ENCODE results near the gene LPCAT2.

The LPCAT2 gene

DNA sequence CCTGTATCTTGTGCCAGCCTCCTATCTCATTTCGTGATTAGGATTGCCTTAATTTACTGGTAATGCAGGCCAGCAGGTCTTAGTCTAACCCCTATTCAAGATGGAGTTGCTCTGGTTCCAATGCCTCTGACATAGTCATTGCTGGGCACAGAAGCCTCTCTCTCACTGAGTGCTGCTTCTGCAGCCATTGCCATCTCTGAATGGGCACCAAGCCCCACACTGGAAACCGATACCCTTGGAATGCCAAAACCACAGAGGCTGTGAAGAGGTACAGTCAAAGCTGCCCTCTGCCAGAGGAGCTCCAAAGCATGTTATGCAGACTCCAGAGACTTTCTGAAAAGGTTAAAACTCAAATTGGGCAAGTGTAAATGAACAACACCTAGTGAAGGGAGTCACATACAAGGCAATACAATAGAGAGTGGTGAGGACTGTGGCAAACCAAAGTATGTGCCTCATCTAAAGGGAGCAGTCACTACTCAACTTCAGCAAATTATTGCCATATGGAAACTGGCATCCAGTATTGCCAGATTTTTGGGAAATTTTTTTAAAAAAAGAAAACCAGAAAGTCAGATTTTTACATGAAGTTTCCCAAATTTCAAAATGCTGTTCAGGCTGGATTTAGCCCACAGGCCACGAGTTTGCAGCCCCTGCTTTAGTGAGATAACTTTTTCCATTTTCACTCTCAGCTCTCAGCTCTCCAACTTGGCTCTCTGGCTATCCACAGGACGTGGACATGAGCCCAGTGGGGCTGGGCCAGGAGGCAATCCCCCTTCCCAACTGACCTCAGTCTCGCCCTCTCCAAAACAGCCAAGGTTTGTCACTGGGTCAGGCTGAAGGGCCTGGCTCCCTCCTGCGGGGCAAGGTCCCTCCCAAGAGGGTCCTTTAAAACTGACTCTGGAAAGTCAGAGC is 32.0 kb upstream of the LPCAT2 start:
- DNase-seq (ENCODE audit: low spot score in 2 of 2), result no peak
- no peak for ATAC-seq
- H3K4me3 Mint-ChIP-seq, result no peak overlapping the region
- no peaks in the 10 kb centered on the region for H3K4me1 Mint-ChIP-seq
- H3K36me3 Mint-ChIP-seq, result no peaks in the 10 kb centered on the region
- H3K27ac Mint-ChIP-seq, result no peak overlapping the region
- H3K9me3 Mint-ChIP-seq, result no peaks in the 10 kb centered on the region

DNA sequence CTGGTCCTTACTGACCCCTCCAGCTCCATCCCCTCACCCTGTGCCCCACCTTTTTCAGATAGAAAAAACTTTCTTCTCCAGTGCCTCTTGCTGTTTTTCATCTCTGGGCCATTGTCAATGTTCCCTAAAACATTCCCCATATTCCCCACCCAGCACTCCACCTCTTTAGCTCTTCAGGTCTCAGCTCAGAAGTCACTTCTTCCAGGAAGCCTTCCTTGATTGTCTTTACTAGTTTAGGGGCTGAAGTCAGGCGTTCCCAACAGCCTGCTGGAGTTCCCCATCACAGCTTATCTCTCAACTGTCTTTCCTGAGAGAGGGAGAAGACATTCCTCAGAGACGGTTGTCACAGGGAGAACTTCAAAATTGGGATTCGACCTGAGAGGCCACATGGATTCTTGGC is 31.1 kb upstream of the LPCAT2 start:
- H3K9me3 Mint-ChIP-seq, result no peaks in the 10 kb centered on the region
- H3K4me1 Mint-ChIP-seq, result no peaks in the 10 kb centered on the region
- H3K4me3 Mint-ChIP-seq, result no peak overlapping the region
- ATAC-seq (no peak), DNase-seq (ENCODE audit: low spot score in 2 of 2) (no peak)
- H3K27ac Mint-ChIP-seq, result no peak overlapping the region
- H3K36me3 Mint-ChIP-seq, result no peaks in the 10 kb centered on the region

DNA sequence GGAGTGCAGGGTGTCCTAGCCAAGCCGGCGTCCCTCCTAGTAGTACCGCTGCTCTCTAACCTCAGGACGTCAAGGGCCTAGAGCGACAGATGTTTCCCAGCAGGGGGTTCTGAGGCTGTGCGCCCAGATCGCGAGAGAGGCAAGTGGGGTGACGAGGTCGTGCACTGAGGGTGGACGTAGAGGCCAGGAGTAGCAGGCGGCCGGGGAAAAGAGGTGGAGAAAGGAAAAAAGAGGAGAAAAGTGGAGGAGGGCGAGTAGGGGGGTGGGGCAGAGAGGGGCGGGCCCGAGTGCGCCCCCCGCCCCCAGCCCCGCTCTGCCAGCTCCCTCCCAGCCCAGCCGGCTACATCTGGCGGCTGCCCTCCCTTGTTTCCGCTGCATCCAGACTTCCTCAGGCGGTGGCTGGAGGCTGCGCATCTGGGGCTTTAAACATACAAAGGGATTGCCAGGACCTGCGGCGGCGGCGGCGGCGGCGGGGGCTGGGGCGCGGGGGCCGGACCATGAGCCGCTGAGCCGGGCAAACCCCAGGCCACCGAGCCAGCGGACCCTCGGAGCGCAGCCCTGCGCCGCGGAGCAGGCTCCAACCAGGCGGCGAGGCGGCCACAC is 29.9 kb upstream of the LPCAT2 start, which contains the start of gene MMP2:
Gene MMP2, plus strand, starts transcription at position 372 of the 603 bp plus-strand sequence. CDS start 282 bp downstream, outside the sequence.
- H3K36me3 Mint-ChIP-seq, result no peaks in the 10 kb centered on the region
- no peak for ATAC-seq
- no peaks in the 10 kb centered on the region for H3K4me1 Mint-ChIP-seq
- no peak for DNase-seq (ENCODE audit: low spot score in 2 of 2)
- no peak within 1 kb of the TSS for H3K27ac Mint-ChIP-seq
- H3K4me3 Mint-ChIP-seq, result no peak within 1 kb of the TSS
- H3K9me3 Mint-ChIP-seq, result no peaks in the 10 kb centered on the region

DNA sequence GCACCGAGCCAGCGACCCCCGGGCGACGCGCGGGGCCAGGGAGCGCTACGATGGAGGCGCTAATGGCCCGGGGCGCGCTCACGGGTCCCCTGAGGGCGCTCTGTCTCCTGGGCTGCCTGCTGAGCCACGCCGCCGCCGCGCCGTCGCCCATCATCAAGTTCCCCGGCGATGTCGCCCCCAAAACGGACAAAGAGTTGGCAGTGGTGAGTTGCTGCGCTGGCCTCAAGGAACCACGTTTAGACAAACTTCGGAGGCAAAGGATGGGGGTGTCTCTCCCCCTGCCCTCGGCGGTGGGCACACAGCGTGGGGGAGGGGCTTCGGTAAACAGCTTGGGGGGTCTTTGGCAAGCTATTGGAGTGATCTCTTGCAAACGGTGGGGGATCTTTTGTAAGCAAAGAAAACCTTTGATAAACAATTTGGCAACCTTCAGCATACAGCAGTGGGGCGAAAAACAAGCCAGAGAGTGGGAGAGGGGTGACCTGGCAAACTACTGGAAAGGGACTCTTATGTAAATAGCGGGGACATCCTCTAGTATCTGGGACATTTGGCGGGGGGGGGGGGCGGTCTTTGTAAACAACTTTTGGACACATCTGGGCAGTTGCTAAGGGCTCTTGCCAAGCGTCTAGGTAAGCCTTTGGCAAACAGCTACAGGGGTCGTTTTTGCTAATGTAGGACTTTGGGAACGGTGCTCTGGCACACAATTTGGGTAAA is 29.3 kb upstream of the LPCAT2 start:
- Mint-ChIP-seq H3K4me3 (no peak overlapping the region), H3K4me1 (no peaks in the 10 kb centered on the region), H3K27ac (no peak overlapping the region), H3K9me3 (no peaks in the 10 kb centered on the region), H3K36me3 (no peaks in the 10 kb centered on the region)
- no peak for ATAC-seq
- DNase-seq (ENCODE audit: low spot score in 2 of 2), result no peak

DNA sequence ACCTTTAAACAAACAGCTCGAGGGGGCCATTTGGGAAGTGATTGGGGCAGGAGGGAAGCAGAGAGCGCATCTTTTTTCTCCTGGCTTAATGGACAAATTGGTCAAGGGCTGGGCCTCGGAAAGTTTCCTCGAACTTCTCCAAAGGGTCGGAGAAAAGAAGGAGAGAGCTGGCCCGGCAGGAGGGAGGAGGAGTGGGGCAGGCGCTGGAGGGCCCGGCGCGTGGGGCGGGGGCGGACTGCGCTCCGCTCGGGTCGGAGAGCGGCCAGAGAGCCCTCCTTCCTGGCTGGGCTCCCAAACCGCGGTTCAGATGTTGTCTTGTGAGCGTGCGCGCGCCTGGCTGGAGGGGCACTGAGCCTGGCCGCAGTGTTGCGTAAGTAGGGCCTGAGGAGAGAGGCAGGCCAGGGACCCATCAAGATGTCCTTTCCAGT is 28.6 kb upstream of the LPCAT2 start:
- H3K4me3 Mint-ChIP-seq, result no peak overlapping the region
- no peaks in the 10 kb centered on the region for H3K36me3 Mint-ChIP-seq
- no peaks in the 10 kb centered on the region for H3K4me1 Mint-ChIP-seq
- no peak for ATAC-seq
- no peak overlapping the region for H3K27ac Mint-ChIP-seq
- DNase-seq (ENCODE audit: low spot score in 2 of 2), result no peak
- H3K9me3 Mint-ChIP-seq, result no peaks in the 10 kb centered on the region

DNA sequence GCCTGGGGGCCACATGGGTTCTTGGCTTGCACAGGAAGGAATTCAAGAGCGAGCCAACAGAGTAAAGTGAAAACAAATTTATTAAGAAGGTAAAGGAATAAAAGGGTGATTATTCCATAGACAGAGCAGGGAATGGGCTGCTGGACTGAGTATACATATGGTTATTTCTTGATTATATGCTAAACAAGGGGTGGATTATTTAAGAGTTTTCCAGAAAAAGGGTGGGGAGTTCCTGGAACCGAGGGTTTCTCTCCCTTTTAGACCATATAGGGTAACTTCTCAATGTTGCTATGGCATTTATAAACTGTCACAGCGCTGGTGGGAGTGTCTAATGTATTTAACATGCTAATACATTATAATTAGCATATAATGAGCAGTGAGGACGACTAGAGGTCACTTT is 27.8 kb upstream of the LPCAT2 start:
- ATAC-seq (no peak), DNase-seq (ENCODE audit: low spot score in 2 of 2) (no peak)
- H3K4me1 Mint-ChIP-seq, result no peaks in the 10 kb centered on the region
- H3K27ac Mint-ChIP-seq, result no peak overlapping the region
- H3K4me3 Mint-ChIP-seq, result no peak overlapping the region
- no peaks in the 10 kb centered on the region for H3K9me3 Mint-ChIP-seq
- no peaks in the 10 kb centered on the region for H3K36me3 Mint-ChIP-seq

DNA sequence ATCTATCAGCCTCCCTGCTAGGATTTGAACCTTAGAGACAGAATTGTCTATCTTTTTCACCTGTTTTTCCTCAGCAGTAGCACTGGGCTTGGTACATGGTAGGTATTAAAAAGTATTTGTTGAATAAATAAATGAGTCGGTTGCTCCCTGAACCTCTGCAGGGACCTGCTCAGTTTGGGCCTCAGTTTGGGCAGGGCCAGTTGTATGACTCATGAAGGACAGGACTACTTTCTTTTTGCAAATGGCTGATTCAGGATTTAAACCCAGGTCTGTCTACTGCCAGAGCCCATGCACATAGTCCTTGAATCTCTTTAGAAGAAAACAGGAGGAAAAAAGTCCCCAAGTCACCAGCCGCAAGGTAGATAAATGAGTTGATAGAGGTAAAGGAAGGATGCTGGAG is 26.8 kb upstream of the LPCAT2 start:
- Mint-ChIP-seq H3K4me1 (no peaks in the 10 kb centered on the region), H3K36me3 (no peaks in the 10 kb centered on the region), H3K4me3 (no peak overlapping the region), H3K27ac (no peak overlapping the region), H3K9me3 (no peaks in the 10 kb centered on the region)
- ATAC-seq, result no peak
- no peak for DNase-seq (ENCODE audit: low spot score in 2 of 2)

DNA sequence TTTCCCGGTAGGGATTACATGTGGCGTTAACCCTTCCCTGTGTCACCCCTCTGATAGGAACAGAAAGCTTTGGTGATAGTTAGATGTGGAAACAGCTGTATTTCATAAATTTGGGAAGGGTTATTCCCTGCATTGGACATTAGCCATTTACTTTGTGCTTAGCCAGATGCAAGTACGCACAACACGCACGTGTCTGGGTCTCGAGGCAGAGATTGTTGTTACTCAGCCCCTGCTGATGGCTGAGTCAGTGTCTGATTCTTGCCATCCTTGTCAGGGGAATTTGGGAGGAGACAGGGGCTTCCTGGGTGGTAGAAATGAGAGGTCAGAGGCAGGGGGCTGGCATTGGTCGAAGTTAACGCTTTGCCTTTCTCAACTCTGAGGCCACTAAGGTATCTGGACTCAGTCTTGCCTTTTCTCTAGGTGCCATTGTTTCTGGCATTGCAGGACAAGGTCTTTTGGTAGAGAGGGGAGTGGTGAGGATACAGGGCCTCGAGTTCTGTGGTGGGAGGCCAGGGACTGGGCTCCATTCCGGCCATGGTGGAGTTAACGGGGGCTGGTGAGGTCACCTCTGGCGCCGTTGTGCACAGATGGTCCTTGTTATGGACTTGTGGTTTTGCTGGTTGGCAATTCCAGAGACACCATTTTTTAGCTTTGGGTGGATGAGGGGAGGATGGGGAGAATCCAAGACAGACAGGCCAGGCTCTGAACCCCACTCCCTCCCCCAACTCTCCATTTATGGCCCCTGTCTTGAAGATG is 21.6 kb upstream of the LPCAT2 start:
- Mint-ChIP-seq H3K27ac (no peak overlapping the region), H3K4me1 (no peaks in the 10 kb centered on the region), H3K9me3 (no peaks in the 10 kb centered on the region), H3K4me3 (no peak overlapping the region), H3K36me3 (no peaks in the 10 kb centered on the region)
- DNase-seq (ENCODE audit: low spot score in 2 of 2), result no peak
- no peak for ATAC-seq

DNA sequence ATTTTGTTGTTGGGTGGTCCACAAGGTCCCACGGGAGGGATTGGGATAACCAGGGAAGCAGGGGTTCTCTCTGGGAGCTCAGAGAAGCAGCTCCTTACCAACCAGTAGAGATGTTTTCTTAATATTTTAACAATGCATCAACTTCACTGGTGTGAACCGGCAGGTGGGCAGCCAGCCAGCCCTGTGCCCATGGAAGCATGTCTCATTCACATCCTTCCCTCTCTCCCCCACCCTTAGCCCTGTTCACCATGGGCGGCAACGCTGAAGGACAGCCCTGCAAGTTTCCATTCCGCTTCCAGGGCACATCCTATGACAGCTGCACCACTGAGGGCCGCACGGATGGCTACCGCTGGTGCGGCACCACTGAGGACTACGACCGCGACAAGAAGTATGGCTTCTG is 20.6 kb upstream of the LPCAT2 start:
- no peak for ATAC-seq
- no peak for DNase-seq (ENCODE audit: low spot score in 2 of 2)
- no peaks in the 10 kb centered on the region for H3K4me1 Mint-ChIP-seq
- no peak overlapping the region for H3K4me3 Mint-ChIP-seq
- H3K9me3 Mint-ChIP-seq, result no peaks in the 10 kb centered on the region
- H3K36me3 Mint-ChIP-seq, result no peaks in the 10 kb centered on the region
- H3K27ac Mint-ChIP-seq, result no peak overlapping the region

DNA sequence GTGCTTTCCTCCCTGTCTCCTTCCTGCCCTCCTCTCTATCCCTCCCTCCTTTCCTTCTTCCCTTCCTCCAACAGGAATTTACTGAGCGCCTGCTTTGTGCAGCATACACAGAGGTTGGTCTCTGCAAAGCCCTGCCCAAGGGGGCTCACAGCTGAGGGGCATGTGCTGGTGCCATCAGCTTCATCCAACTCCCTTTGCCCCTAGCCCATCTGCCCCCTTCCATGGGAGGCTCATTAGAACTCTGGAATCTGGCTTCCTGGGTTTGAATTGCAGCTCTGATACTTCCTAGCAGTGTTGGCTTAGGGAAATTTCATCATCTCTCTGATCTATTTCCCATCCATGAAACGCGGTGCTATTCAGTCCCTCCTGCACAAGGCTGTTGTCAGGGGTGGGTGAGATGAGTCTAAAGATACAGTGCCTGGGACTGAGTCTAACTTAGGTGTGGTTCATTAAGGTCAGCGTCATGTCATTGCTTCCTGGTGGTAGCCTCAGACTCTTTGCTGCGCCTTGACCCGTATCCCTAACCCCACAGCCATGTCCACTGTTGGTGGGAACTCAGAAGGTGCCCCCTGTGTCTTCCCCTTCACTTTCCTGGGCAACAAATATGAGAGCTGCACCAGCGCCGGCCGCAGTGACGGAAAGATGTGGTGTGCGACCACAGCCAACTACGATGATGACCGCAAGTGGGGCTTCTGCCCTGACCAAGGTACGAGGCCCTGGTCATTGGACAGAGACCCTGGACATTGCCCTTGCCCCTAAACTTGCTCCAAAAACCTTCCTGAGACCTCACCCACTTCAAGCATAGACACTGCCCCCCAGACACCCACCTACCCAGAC is 19.5 kb upstream of the LPCAT2 start:
- H3K9me3 Mint-ChIP-seq, result no peaks in the 10 kb centered on the region
- DNase-seq (ENCODE audit: low spot score in 2 of 2), result no peak
- H3K4me3 Mint-ChIP-seq, result no peak overlapping the region
- ATAC-seq, result no peak
- H3K36me3 Mint-ChIP-seq, result no peaks in the 10 kb centered on the region
- no peak overlapping the region for H3K27ac Mint-ChIP-seq
- H3K4me1 Mint-ChIP-seq, result no peaks in the 10 kb centered on the region

DNA sequence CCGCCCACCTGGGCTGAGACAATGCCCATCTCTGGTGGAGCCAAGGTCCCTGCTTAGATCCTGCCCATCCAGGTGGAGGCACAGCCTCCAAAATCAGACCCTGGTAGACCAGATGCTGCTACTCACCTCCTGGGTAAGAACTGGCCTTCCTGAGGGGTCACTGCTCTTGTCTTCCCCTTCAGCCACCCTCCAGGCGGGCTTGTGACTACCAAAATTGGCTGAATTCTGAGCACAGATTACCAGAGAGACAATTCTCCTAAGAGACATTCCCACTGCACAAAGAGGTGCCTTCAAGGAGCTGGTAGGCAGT is 19.0 kb upstream of the LPCAT2 start:
- no peaks in the 10 kb centered on the region for H3K4me1 Mint-ChIP-seq
- no peaks in the 10 kb centered on the region for H3K36me3 Mint-ChIP-seq
- ATAC-seq (no peak), DNase-seq (ENCODE audit: low spot score in 2 of 2) (no peak)
- H3K4me3 Mint-ChIP-seq, result no peak overlapping the region
- no peak overlapping the region for H3K27ac Mint-ChIP-seq
- no peaks in the 10 kb centered on the region for H3K9me3 Mint-ChIP-seq

DNA sequence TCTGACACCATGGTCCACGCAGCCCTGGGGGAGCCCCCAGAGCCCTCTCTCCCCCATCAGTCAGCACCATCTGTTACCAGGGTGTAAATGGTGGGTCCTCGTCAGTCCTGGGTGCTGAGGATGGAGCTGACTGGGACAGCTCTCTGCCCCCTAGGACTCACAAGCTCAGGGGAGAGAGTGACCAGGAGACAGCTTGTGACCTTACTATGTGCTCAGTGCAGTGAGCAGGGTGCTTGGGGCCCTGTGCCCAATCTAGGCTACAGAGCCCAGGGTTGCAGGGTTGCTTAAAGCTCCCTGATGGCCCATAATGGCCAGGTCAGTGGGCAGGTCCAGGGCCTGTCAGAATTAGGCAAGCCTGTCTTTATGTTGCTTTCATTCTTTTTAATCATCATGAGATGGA is 18.6 kb upstream of the LPCAT2 start:
- no peaks in the 10 kb centered on the region for H3K9me3 Mint-ChIP-seq
- no peak overlapping the region for H3K4me3 Mint-ChIP-seq
- H3K4me1 Mint-ChIP-seq, result no peaks in the 10 kb centered on the region
- H3K36me3 Mint-ChIP-seq, result no peaks in the 10 kb centered on the region
- DNase-seq (ENCODE audit: low spot score in 2 of 2) (no peak), ATAC-seq (peak; percentile 6)
- no peak overlapping the region for H3K27ac Mint-ChIP-seq

DNA sequence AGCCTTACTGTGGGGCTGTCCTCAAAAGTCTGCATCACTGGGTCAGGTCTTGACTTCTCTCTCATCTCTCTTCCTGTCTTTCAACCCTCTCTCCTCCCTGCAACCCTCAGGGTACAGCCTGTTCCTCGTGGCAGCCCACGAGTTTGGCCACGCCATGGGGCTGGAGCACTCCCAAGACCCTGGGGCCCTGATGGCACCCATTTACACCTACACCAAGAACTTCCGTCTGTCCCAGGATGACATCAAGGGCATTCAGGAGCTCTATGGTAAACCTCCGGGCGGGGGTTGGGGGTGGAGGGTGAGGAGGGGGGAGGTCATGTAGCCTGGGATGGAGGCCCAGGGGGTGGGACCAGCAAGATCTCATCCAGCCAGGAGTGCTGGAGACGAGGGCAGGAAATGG is 17.2 kb upstream of the LPCAT2 start:
- no peaks in the 10 kb centered on the region for H3K9me3 Mint-ChIP-seq
- no peak overlapping the region for H3K27ac Mint-ChIP-seq
- H3K36me3 Mint-ChIP-seq, result no peaks in the 10 kb centered on the region
- no peaks in the 10 kb centered on the region for H3K4me1 Mint-ChIP-seq
- H3K4me3 Mint-ChIP-seq, result no peak overlapping the region
- no peak for DNase-seq (ENCODE audit: low spot score in 2 of 2)
- no peak for ATAC-seq

DNA sequence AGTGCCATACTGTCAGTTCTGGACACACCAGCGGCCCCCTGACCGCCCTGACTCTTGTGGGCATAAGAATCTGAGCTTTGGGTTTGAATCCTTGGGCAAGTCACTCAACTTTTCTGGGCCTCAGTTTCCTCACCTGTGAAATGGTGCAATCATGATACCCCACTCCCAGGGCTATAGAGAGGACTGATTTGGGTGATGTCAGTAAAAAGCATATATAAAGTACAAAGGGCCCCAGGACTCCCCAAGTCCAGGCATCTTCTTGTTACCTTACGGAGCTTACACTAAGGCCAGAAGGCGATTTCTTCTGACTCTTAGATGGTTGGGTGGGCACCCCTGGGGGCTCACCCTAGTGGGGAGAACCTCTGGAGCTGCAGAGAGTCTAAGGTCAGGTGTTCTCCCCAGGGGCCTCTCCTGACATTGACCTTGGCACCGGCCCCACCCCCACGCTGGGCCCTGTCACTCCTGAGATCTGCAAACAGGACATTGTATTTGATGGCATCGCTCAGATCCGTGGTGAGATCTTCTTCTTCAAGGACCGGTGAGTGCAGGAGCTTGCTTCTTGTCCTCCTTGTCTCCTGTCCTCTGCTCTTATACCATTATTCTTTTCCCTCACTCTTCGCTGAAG is 16.0 kb upstream of the LPCAT2 start:
- H3K4me3 Mint-ChIP-seq, result no peak overlapping the region
- no peak overlapping the region for H3K27ac Mint-ChIP-seq
- H3K9me3 Mint-ChIP-seq, result no peaks in the 10 kb centered on the region
- DNase-seq (ENCODE audit: low spot score in 2 of 2) (no peak), ATAC-seq (no peak)
- no peaks in the 10 kb centered on the region for H3K4me1 Mint-ChIP-seq
- no peaks in the 10 kb centered on the region for H3K36me3 Mint-ChIP-seq

Data from stimulated activated effector memory CD8-positive, alpha-beta T cell treated with anti-CD3 and anti-CD28 coated beads, Interleukin-12 subunit alpha, Interleukin-12 subunit beta, amount 100 ng/mL, for 72 hours (primary cell).